GM18861 (cell line): ENCODE data around the gene HS3ST1.
"Not testable (repeated sequence)": the region's sequence is repeated elsewhere in the genome, so short reads cannot be mapped to it uniquely, and the experiment has no call there.

ENCODE experiments used
- ATAC-seq: cut with Tn5 transposase; IDR thresholded peaks from one replicate; pipeline ENCODE4 v1.9.1; 2021; ENCODE audit not compliant: unreplicated experiment

Gene HS3ST1

GRCh38 chr4:11404431-11404830 is 24.3 kb downstream of the HS3ST1 start:
- no peak for ATAC-seq

DNA sequence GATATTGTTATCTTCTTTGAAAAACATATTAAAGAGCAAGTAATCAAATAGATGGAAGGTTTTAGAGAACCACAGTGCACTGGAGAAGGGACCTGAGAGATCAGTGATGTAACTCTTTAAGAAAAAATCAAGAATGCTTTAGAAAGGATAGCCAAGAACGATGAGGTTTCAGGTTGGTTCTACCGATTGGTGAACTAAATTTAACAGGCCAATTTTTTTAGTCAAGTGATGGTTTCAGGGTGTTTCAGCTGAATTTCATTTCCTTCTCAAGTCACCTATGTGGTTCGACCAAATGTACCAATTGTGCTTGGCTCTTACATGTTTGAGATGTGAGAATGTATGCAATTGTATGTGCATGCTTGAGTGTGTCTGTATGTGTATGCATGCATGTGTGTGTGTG is 26.5 kb downstream of the HS3ST1 start:
- ATAC-seq = no peak

DNA sequence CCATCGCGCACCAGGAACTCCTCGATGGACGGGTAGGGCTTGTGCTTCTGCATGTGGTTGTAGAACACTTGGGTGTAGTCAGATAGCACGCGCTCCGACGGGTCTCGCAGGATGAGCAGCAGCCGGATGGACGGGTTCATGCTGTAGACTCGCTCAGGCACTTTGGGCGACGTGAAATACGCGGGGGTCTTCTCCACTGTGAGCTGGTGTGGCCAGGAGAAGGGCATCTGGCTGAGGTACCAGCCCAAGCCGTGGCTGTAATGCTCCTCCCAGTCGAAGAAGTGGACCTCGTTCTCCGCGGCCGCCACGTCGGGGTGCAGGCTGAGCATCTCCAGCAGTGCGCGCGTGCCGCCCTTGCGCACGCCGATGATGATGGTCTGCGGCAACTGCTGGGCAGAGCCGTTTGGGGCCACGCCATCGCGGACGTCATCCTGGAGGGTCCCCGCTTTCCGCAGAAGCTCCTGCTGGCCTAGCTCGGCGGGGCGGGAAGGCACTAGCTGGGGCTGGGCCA is 29.2 kb downstream of the HS3ST1 start:
- ATAC-seq = no peak

DNA sequence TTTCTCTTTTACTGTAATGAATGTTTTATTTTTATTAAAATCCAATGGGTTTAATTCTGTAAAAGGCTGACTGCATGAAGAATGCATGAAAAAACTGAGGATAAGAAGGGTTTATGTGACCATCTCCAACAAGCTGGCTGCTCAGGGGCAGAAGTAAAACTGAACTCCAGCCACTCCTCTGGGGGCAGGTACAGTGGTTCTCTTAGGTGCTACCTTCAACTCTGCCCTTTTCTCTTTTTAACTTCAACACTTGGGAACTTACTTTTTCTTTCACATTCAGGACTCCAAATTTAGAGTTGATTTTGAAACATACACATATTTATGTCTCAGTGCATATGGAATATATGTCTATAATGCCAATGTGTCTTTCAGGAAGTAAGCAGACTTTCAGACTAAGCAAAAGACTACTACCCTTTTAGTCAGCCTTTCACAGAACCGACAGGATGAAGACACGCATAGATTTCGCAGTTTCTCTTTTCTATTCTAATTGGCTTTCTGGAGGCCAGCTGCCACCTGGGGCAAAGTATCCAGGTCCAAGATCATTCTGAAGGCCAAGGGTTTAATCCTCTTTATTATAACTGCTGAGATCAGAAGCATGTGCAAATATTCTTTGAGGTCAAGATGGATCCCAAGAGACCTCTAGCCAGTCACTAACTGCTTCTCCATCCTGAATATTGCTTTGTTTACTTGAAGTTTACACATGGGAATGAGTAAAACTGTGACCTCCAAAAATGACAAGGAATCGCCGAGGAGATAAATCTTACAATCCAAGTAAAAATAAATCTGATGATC is 30.7 kb downstream of the HS3ST1 start:
- no peak for ATAC-seq

DNA sequence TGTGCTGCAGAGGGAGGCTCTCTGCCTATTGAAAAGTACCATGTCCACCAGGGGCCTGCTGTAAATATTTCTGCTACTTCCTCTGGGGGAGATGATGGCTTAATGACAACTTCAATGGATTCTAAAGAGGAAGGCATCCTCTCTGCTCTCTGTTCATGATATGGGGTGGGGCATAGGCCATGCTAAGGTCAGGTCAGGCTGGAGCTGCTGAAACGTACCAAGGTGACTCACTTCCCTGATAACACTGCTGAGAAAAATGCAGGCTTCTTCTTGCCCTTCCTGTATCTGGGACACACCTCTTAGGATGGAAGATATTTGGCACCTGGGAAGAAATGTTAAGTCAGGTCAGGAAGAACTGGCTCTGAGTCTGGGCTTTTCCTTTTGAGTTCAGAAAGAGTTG is 31.5 kb downstream of the HS3ST1 start:
- ATAC-seq = no peak

GRCh38 chr4:11393551-11393950 is 35.1 kb downstream of the HS3ST1 start:
- ATAC-seq = no peak

GRCh38 chr4:11384072-11384471 is 44.6 kb downstream of the HS3ST1 start:
- not testable (repeated sequence) for ATAC-seq

DNA sequence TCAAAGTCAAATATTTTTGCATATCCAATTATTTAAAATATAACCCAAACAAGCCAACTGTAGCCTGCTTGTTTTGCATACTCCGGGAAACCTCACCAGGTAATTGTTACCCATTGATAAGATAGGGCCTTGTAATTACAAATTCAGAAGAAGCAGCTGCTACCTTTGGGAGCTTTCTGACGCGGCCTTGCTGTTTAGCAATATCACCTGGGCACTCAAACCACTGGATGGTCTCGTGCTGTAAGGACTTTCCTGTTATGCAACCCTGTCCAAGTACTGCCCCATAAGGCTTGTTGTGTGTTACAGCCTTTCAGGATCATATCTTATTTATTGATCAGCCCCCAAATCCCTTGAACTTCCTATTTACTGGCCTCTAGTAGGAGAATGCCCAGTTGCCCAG is 52.1 kb downstream of the HS3ST1 start:
- ATAC-seq = no peak

DNA sequence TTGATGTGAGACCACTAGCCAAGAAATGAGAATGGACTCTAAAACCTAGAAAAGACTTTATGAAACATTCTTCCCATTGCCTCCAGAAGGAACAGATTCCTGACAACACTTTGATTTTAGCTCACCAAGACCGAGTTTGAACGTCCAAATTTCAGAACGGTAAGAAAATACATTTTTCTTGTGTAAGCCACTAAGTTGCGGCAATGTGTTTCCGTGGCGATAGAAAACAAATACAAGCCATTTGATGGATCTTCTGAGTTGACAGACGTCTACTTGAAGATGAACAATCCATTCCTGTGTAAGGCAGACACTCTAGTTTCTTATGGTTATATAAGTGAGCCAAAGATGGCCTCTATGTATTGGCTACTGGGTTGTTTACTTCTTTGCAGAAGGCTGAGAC is 52.5 kb downstream of the HS3ST1 start:
- ATAC-seq = no peak

- ATAC-seq = no peak
Observed at GRCh38 chr4:11368701-11369115, 60.0 kb downstream of the HS3ST1 start.

- no peak for ATAC-seq
Observed at GRCh38 chr4:11367371-11367770, 61.3 kb downstream of the HS3ST1 start.

DNA sequence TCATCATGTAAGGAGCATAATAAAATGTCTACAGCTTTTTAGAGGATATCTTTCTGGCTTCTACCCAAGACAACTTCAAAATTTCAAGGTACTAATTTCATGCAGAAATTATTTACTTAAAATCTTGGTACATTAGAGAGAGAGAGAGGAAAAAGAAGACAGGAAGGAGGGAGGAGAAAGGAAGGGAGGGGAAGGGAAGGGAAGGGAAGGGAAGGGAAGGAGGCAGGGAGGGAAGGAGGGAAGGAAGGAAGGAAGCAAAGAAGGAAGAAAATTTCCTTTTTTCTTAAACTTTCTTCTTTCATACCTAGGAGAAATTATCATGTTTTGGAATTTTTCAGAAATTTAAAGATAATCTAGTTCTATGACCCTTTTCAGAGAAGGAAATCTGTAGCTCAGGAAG is 61.8 kb downstream of the HS3ST1 start:
- no peak for ATAC-seq

GRCh38 chr4:11365039-11365438 is 63.7 kb downstream of the HS3ST1 start:
- ATAC-seq = no peak

DNA sequence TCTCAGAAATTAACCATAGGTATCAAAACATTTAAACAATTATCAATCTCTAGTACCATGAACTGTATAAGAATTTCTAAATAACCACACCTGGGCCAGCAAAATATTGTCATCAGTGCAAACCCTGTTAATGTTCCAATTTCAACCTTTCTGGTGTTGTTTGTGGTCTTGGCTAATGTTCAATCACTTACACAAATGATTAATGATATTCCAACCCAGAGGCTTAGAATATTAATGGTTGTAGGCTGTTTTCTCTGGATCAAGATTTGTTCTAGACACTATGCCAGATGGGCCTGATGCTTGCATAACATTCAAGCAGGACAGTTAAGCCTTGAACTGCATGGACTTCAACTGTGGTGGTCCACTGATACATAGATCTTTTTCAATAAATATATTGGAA is 69.1 kb downstream of the HS3ST1 start:
- ATAC-seq = no peak

DNA sequence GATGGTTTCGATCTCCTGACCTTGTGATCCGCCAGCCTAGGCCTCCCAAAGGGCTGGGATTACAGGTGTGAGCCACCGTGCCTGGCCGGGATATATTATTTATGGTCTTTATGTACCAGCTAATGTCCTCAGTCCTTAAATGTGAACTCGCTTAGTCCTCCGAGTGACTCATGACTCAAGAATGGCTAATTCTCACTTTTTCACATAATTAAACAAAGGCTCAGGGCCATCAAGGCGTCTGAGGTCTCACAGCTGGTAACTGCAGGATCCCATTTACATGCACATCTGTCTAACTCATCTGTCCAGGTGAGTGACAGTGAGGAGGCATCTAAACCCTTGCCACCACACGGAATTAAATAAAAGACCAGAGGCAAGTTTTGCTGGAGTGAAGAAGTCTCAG is 73.5 kb downstream of the HS3ST1 start:
- no peak for ATAC-seq

- ATAC-seq = no peak
Observed at GRCh38 chr4:11354531-11354930, 74.2 kb downstream of the HS3ST1 start.

GRCh38 chr4:11348449-11349088 is 80.1 kb downstream of the HS3ST1 start:
- ATAC-seq = no peak

- no peak for ATAC-seq
Observed at GRCh38 chr4:11344916-11345315, 83.8 kb downstream of the HS3ST1 start.

DNA sequence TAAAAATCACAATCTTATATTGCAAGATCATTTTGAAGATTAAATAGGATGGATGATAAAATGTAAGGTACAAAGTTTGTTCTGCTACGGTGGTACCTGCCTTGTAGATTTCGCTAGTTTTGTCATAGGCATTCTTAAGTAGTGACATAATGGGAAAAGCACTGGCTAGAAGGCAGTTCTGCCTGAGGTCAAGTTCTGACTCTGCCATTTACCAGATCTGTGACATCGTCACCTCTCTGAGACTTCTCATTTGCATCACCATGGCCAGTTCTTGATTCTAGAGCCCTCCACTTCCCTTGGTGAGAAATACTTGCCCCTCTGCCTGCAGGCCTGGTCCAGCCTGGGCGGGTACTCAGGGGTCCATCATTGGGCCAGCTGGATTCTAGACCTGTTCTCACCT is 85.2 kb downstream of the HS3ST1 start:
- no peak for ATAC-seq
